Transverse colon (tissue), 4 donors: ENCODE data around the gene SP140L. TPM values are rescaled to one million over a fixed set of nuclear protein-coding genes. Genes with fewer than 3 reads are reported as not detected.

Experiments
- DNase-seq: peaks from one replicate; pipeline ENCODE4 v3.0.0-alpha.2; 2019
- H3K27ac ChIP-seq, 4 donors: fragments of 200-600 bp; sonication (generic); 2 replicates each; pipeline ENCODE4 v1.5.1; 2016 to 2018; ENCODE audit warnings: inconsistent platforms in 4 of 4
- H3K27me3 ChIP-seq: fragments of 200-600 bp; sonication (generic); 2 replicates; pipeline ENCODE4 v1.5.1; 2017; ENCODE audit warnings: inconsistent platforms
- H3K36me3 ChIP-seq, 4 donors: fragments of 200-600 bp; sonication (generic); 2 replicates each; pipeline ENCODE4 v1.5.1; 2017 to 2019; ENCODE audit warnings: inconsistent platforms in 4 of 4
- H3K4me1 ChIP-seq, 4 donors: fragments of 200-600 bp; sonication (generic); 2 replicates each; pipeline ENCODE4 v1.5.1; 2017 to 2020; ENCODE audit warnings: inconsistent platforms in 4 of 4
- H3K4me3 ChIP-seq, 4 donors: fragments of 200-600 bp; sonication (generic); 1 replicate in 1 of 4; 2 replicates in 3 of 4; pipeline versions ENCODE4 v1.5.1 to v1.6.1; 2017 to 2019; ENCODE audit warnings: inconsistent platforms in 4 of 4
- H3K9me3 ChIP-seq, 2 donors: fragments of 200-600 bp; sonication (generic); 2 replicates each; pipeline ENCODE4 v1.5.1; 2017 to 2019; ENCODE audit warnings: inconsistent platforms in 2 of 2
- EP300 ChIP-seq: sonication (generic); formaldehyde crosslinking; IDR thresholded peaks from one replicate; pipeline ENCODE4 v1.6.1; 2017; ENCODE audit warnings: antibody characterized with exemption, low read depth
- POLR2A ChIP-seq: fragments of 450-650 bp; IDR thresholded peaks from one replicate; pipeline ENCODE4 v1.6.1; 2016; ENCODE audit warnings: antibody characterized with exemption, mild to moderate bottlenecking, moderate library complexity
- POLR2AphosphoS5 ChIP-seq, 3 donors: sonication (generic); formaldehyde crosslinking; IDR thresholded peaks; one replicate each; pipeline ENCODE4 v1.6.1; 2016; ENCODE audit warnings: antibody characterized with exemption in 3 of 3
- WGBS, 2 donors: methylation state at CpG; one replicate each; pipeline ENCODE4 v1.1.5; 2018; ENCODE audit warnings: low coverage in 1 of 2; 5-methylcytosine and 5-hydroxymethylcytosine counted together
- in situ Hi-C, 4 donors: fragments of 200-750 bp; cut with MboI; loops; one replicate each; pipeline versions ENCODE4 v1.15.0 to v1.15.1; 2017; ENCODE audit warnings: low sequenced_read_pairs in 3 of 4, low pct_ligation_motif_present in 1 of 4, low pct_unique_long_range_greater_than_20kb in 1 of 4
- intact Hi-C: fragments of 100-400 bp; cut with DNase I; formaldehyde crosslinking; loops from one replicate; pipeline ENCODE4 v1.15.1; 2023; ENCODE audit warnings: low total_unique reads
- total RNA-seq, 4 donors: library from RNA; depleted of rRNA; stranded (reverse); fragments of >200 nt; gene quantifications; one replicate each; pipeline ENCODE4 v1.1.0, GENCODE V29; 2016
- TF ChIP-seq, protein P1 (sequence below), 5 experiments: fragments of 200-600 bp in 3 of 5; fragments of 450-650 bp in 2 of 5; sonication (generic) in 3 of 5; IDR thresholded peaks; 1 replicate in 2 of 5; 2 replicates in 3 of 5; pipeline ENCODE4 v1.5.1; 2016 to 2017; ENCODE audit warnings: antibody characterized with exemption in 5 of 5, inconsistent platforms in 3 of 5, mild to moderate bottlenecking in 2 of 5, moderate library complexity in 1 of 5

The SP140L gene
- total RNA-seq, 4 donors from 2014 or later: 6.8 to 32.9 (median 17.9) TPM

DNA sequence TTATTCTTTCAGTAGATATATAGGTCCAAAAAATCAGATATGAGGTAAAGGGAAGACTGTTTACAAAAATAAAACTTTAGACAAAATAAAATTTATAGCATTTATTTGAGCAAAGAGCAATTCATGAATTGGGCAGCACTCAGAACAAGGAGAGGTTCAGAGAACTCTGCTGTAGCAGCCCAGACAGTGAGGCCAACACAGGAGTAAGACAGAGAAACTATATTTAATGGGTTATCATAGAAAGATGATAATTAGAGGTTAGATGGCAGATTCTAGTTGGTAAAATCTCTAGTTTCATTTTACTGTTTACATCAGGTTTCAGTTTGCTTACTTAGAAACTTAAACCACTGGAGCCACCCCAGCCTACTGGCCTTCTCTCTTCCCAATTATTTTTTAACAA, 30.1 kb upstream of the SP140L start:
- Histone ChIP-seq H3K27me3 (no peaks in the 10 kb centered on the region), H3K27ac (no peak overlapping the region), H3K9me3 (no peaks in the 10 kb centered on the region), H3K4me1 (no peaks in the 10 kb centered on the region), H3K4me3 (no peak overlapping the region), H3K36me3 (no peaks in the 10 kb centered on the region)
- intact Hi-C loops (no loop called here), in situ Hi-C loops (no loop called here)
- TF ChIP-seq, protein P1, sequence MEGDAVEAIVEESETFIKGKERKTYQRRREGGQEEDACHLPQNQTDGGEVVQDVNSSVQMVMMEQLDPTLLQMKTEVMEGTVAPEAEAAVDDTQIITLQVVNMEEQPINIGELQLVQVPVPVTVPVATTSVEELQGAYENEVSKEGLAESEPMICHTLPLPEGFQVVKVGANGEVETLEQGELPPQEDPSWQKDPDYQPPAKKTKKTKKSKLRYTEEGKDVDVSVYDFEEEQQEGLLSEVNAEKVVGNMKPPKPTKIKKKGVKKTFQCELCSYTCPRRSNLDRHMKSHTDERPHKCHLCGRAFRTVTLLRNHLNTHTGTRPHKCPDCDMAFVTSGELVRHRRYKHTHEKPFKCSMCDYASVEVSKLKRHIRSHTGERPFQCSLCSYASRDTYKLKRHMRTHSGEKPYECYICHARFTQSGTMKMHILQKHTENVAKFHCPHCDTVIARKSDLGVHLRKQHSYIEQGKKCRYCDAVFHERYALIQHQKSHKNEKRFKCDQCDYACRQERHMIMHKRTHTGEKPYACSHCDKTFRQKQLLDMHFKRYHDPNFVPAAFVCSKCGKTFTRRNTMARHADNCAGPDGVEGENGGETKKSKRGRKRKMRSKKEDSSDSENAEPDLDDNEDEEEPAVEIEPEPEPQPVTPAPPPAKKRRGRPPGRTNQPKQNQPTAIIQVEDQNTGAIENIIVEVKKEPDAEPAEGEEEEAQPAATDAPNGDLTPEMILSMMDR (IDR thresholded peaks at IDR 0.05): no peak
- no peak for TF ChIP-seq POLR2A
- no peak for TF ChIP-seq EP300
- no peak for TF ChIP-seq POLR2AphosphoS5 (IDR thresholded peaks at IDR 0.05)
- DNase-seq: no peak

DNA sequence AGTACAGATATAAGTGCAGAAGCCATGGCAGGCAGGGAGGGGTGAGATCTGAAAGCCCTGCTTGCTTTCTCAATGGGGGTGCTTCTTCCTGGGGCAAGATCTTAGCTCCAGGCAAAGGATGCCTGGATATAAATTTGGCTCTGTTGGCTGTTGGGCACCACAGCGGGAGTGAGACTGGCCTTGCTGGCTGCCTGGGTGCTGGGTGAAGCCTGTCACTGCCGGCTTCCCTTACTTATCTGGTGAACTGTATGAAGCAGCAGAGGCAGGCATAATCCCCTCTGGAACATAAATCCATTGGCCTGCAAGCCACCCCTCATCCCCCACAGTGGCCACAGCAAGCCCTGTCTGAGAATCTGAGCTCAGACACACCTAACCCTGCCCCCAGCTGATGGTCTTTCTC, 27.4 kb upstream of the SP140L start:
- Histone ChIP-seq H3K4me1 (no peaks in the 10 kb centered on the region), H3K4me3 (no peak overlapping the region), H3K27ac (no peak overlapping the region), H3K27me3 (no peaks in the 10 kb centered on the region), H3K9me3 (no peaks in the 10 kb centered on the region), H3K36me3 (no peaks in the 10 kb centered on the region)
- DNase-seq: no peak
- in situ Hi-C loops: no loop called here
- WGBS, 2 donors: 94% methylated on average over 2 of the region's 2 CpGs; no CpG with 5 or more reads in 1 of the 2 donors
- TF ChIP-seq, protein P1 (IDR thresholded peaks at IDR 0.05): no peak
- TF ChIP-seq EP300 (no peak), POLR2AphosphoS5 (IDR thresholded peaks at IDR 0.05) (no peak), POLR2A (no peak)
- intact Hi-C loops: no loop called here

DNA sequence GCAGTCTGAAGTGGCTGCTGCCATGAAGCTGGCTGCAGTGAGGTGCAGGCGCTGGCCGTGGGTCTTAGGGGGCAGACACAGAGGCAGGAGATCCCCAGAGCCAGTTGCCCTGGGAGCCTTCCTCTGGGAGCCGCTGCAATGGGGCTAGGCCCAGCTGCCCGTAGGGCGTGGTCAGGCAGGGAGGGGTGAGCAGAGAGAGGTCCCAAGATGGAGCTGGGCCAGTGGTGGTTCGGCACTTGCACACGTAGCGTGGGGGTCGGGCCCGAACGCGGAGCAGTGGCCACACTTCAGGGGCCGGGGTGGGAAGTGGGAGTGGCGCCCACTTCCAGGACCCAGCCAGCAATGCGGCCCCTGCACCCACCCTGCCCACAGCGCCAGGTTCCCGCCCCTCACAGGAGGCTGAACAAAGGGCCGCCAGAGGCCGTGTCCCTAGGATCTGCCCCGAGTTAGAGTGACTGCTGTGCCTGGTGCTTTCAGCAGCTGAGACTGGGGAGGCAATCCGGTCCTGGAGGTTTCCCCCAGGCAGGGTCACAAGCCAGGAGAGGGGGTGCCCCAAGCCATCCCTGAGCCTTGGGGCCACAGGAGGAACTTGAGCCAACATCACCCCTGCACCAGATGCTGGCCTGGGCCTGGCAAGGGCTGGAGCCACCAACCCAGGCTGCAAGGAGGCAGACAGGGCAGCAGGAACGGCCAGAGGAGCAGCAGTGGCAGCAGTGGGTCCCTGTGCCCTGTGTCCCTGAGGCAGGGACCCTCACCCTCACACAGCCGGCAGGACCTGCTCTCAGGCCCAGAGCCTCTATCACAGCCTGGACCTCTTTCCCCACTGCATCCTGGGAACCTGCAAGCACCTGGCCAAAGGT, 21.3 kb upstream of the SP140L start:
- WGBS, 2 donors: 96% methylated on average over 21 of the region's 23 CpGs; no CpG with 5 or more reads in 1 of the 2 donors
- DNase-seq: no peak
- TF ChIP-seq, protein P1 (IDR thresholded peaks at IDR 0.05): no peak
- no peak for TF ChIP-seq POLR2AphosphoS5 (IDR thresholded peaks at IDR 0.05)
- TF ChIP-seq EP300: no peak
- no peak for TF ChIP-seq POLR2A
- Histone ChIP-seq H3K4me1 (no peaks in the 10 kb centered on the region), H3K36me3 (no peaks in the 10 kb centered on the region), H3K27me3 (no peaks in the 10 kb centered on the region), H3K27ac (no peak overlapping the region), H3K4me3 (no peak overlapping the region), H3K9me3 (no peaks in the 10 kb centered on the region)
- intact Hi-C loops: no loop called here
- in situ Hi-C loops: no loop called here

DNA sequence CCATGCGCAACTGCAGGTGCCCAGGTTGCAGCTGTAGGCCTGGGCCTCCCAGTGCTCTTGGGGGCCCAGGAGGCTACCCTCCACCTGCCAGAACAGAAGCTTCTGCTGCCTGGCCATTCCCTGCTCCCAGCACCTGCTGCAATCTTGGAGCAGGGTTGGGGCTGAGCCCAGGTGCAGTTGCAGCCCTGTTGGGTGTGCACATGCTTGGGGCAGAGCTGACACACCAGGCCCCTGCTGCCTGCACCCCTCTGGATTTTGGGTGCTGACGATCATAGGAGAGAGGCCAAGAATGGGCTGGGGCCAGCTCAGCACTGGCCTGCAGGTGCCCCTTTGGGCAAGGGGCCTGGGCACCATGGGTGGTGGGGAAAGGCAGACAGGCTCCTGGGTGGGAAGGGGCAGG, 20.5 kb upstream of the SP140L start:
- TF ChIP-seq POLR2A (no peak), EP300 (no peak), POLR2AphosphoS5 (IDR thresholded peaks at IDR 0.05) (no peak)
- TF ChIP-seq, protein P1 (IDR thresholded peaks at IDR 0.05): no peak
- intact Hi-C loops: no loop called here
- no peak overlapping the region for H3K4me3 ChIP-seq
- H3K27ac ChIP-seq: no peak overlapping the region
- DNase-seq: no peak
- H3K9me3 ChIP-seq: no peaks in the 10 kb centered on the region
- no peaks in the 10 kb centered on the region for H3K36me3 ChIP-seq
- WGBS, 2 donors: 100% methylated on average over 1 of the region's 2 CpGs; no CpG with 5 or more reads in 1 of the 2 donors
- no peaks in the 10 kb centered on the region for H3K27me3 ChIP-seq
- in situ Hi-C loops: no loop called here
- H3K4me1 ChIP-seq: no peaks in the 10 kb centered on the region
